ENCODE measurements around the gene CD300LG. TPM values are rescaled to one million over a fixed set of nuclear protein-coding genes. Genes with fewer than 3 reads are reported as not detected.
"Not testable (repeated sequence)": the region's sequence is repeated elsewhere in the genome, so short reads cannot be mapped to it uniquely, and the experiment has no call there.

Gene CD300LG
- total RNA-seq, 2 donors from 2014 or later = not detected

DNA sequence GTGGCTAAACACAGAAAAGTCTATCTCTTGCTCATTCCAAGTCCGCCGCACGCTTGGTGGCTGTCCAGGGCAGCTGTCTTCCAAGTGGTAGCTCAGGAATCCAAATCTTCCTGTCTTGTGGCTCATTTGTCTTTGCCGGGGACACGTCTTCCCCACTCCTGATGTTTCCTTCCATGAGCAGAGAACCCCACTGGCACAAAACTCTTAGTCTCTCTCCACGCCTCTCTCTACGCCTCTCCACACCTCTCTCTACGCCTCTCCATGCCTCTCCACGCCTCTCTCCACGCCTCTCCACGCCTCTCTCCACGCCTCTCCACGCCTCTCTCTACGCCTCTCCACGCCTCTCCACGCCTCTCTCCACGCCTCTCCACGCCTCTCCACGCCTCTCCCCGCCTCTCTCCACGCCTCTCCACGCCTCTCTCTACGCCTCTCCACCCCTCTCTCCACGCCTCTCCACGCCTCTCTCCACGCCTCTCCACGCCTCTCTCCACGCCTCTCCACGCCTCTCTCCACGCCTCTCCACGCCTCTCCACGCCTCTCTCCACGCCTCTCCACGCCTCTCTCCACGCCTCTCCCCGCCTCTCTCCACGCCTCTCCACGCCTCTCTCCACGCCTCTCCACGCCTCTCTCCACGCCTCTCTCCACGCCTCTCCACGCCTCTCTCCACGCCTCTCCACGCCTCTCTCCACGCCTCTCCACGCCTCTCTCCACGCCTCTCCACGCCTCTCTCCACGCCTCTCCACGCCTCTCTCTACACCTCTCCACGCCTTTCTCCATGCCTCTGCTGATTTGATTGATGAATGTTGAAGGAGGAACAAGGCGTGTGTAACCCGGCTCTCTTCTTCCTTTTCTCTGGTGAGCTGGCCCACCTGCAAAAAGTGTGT, 4.6 kb upstream of the CD300LG start:
- DNase-seq (ENCODE audit: low spot score in 2 of 2); ATAC-seq; H3K36me3 Mint-ChIP-seq; H3K9me3 Mint-ChIP-seq; H3K27ac Mint-ChIP-seq: not testable (repeated sequence)

GRCh38 chr17:43842975-43843325, 4.0 kb upstream of the CD300LG start:
- ATAC-seq (no peak), DNase-seq (ENCODE audit: low spot score in 2 of 2) (no peak)
- no peak overlapping the region for H3K27ac Mint-ChIP-seq
- no peaks in the 10 kb centered on the region for H3K36me3 Mint-ChIP-seq
- H3K9me3 Mint-ChIP-seq = no peaks in the 10 kb centered on the region

- Mint-ChIP-seq H3K27ac (no peak overlapping the region), H3K36me3 (no peaks in the 10 kb centered on the region)
Observed at GRCh38 chr17:43844241-43844640, 2.7 kb upstream of the CD300LG start.

DNA sequence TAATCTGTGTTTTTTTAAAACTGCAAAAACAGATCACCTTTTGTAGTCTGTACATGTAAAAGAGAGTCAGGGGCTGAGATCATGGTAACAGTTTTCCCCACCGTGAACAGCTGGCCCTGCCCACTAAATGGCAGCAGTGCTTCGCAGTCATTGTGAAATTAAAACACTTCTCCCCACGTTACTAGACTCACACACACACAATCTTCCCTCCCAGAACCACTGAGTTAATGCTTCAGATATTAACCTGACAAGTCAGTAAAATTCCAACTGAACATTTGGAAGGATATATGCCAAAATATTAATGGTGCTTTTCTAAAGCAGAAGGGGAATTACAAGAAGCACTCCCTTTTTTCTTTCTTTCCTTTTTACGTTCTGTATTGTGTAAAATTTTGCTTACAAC, 1.2 kb upstream of the CD300LG start:
- DNase-seq (ENCODE audit: low spot score in 2 of 2) = no peak
- ATAC-seq = no peak
- Mint-ChIP-seq H3K9me3 (no peaks in the 10 kb centered on the region), H3K36me3 (no peaks in the 10 kb centered on the region), H3K27ac (no peak overlapping the region)

More at GRCh38 chr17:43844241-43844640, 2.7 kb upstream of the CD300LG start:
- ATAC-seq (no peak), DNase-seq (ENCODE audit: low spot score in 2 of 2) (no peak)
- no peaks in the 10 kb centered on the region for H3K9me3 Mint-ChIP-seq

GRCh38 chr17:43846221-43846712, 709 bp upstream of the CD300LG start:
- no peaks in the 10 kb centered on the region for H3K36me3 Mint-ChIP-seq
- H3K27ac Mint-ChIP-seq = no peak overlapping the region
- no peaks in the 10 kb centered on the region for H3K9me3 Mint-ChIP-seq
- DNase-seq (ENCODE audit: low spot score in 2 of 2) (peak; percentile 75 to 96), ATAC-seq (peak; percentile 96 to 98)

DNA sequence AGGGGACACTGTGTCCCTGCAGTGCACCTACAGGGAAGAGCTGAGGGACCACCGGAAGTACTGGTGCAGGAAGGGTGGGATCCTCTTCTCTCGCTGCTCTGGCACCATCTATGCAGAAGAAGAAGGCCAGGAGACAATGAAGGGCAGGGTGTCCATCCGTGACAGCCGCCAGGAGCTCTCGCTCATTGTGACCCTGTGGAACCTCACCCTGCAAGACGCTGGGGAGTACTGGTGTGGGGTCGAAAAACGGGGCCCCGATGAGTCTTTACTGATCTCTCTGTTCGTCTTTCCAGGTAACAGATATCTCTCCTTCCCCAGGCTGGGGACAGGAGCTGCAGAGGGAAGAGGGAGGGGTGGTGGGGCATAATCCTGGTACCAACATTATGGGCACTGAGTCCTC, 1.6 kb downstream of the CD300LG start:
- H3K36me3 Mint-ChIP-seq = no peaks in the 10 kb centered on the region
- ATAC-seq (no peak), DNase-seq (ENCODE audit: low spot score in 2 of 2) (no peak)
- no peak overlapping the region for H3K27ac Mint-ChIP-seq
- no peaks in the 10 kb centered on the region for H3K9me3 Mint-ChIP-seq

DNA sequence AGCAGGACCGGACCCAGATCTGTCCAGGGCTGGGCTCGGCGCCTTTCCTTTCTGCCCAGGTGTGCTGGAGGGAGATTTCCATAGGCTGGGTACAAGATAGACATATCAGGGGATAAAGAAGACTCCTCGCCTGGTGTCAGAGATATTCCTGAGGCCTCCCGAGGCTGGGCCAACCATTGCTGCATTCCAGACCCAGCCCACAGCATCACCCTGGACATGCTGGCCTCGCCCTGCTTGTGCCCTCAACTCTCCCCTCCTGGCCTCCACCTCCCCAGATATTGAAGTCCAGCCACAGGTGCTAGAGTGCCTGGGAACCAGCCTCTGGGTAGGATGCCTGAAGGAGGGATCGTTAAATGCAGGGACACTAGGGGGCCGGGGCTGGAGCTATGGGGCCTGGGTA, 2.1 kb downstream of the CD300LG start:
- ATAC-seq = no peak
- no peak for DNase-seq (ENCODE audit: low spot score in 2 of 2)
- H3K9me3 Mint-ChIP-seq = no peaks in the 10 kb centered on the region
- H3K27ac Mint-ChIP-seq = no peak overlapping the region
- no peaks in the 10 kb centered on the region for H3K36me3 Mint-ChIP-seq

DNA sequence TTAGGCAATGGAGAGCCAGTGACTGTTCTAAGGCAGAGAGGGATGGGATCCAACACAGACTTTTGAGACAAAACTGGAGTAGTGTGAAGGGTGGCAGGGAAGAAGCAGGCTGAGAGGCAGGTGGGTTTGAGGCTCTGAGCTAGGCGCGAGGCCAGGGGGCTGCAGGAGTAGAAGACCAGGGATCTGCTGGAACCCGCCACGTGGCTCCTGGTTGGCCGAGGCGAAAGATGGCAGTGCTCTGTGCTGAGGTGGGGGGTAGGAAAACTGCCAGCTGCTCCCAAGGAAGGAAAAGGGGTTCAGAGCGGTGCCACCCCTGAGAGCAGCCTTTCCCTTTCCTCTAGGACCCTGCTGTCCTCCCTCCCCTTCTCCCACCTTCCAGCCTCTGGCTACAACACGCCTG, 5.6 kb downstream of the CD300LG start:
- Mint-ChIP-seq H3K27ac (no peak overlapping the region), H3K9me3 (no peaks in the 10 kb centered on the region)
- no peak for ATAC-seq

DNA sequence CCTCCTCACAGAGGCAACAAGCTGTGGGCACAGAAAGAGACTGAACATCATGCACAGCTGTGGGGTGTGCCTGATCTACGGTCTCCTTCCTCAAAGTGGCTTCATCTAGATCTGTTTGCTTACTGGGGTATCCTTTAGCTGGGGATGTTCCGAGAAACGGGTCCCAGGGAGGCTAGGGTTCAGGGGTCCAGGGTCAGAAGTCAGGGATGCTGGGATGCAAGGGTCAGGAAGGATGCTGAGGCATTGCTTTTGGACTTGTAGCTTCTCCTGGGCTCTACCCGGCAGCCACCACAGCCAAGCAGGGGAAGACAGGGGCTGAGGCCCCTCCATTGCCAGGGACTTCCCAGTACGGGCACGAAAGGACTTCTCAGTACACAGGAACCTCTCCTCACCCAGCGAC, 6.6 kb downstream of the CD300LG start:
- no peak overlapping the region for H3K27ac Mint-ChIP-seq
- no peak for ATAC-seq
- no peak for DNase-seq (ENCODE audit: low spot score in 2 of 2)

More for the DNA sequence above, 5.6 kb downstream of the CD300LG start:
- no peaks in the 10 kb centered on the region for H3K36me3 Mint-ChIP-seq
- no peak for DNase-seq (ENCODE audit: low spot score in 2 of 2)

DNA sequence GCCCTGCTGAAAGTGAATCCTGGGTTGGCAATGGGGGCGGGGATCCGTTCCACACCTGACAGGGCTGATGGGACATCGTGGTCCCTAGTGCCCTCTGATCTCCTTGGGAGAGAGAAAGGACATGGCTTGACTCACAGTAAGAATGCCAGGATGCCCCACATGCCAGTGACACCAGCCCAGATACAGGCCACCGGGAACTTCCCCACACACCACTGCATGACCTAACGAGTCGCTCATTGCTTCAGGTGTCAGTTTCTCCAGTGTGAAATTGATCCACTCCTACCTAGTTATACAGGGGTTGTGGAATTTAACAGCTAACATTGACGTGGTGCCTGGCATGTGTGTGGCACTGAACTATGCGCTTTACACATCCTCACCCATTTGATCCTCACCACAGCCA, 7.5 kb downstream of the CD300LG start:
- ATAC-seq (no peak), DNase-seq (ENCODE audit: low spot score in 2 of 2) (no peak)
- H3K9me3 Mint-ChIP-seq = no peaks in the 10 kb centered on the region
- H3K36me3 Mint-ChIP-seq = no peaks in the 10 kb centered on the region
- H3K27ac Mint-ChIP-seq = no peak overlapping the region

More for the DNA sequence above, 6.6 kb downstream of the CD300LG start:
- Mint-ChIP-seq H3K9me3 (no peaks in the 10 kb centered on the region), H3K36me3 (no peaks in the 10 kb centered on the region)

GRCh38 chr17:43855061-43855460, 8.1 kb downstream of the CD300LG start:
- H3K9me3 Mint-ChIP-seq = no peaks in the 10 kb centered on the region
- DNase-seq (ENCODE audit: low spot score in 2 of 2) = no peak
- no peak for ATAC-seq
- H3K27ac Mint-ChIP-seq = no peak overlapping the region
- no peaks in the 10 kb centered on the region for H3K36me3 Mint-ChIP-seq

DNA sequence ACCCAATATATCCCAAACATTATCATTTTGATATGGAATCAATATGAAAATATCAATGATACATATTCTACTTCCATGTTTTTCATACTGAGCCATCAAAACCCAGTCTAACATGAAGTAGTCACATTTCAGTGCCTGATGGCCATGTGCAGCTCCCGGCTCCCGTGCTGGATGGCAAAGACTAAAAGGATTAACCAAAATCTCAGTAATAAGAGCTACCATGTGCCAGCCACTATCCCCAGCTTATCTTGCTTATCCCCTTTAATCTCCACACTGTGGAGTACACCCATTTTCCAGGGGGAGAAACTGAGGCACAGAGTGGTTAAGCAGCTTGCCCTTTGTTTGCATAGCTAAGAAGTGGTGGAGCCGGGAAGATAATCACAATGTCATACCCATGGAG, 9.2 kb downstream of the CD300LG start:
- H3K9me3 Mint-ChIP-seq = no peaks in the 10 kb centered on the region
- no peak overlapping the region for H3K27ac Mint-ChIP-seq
- no peak for DNase-seq (ENCODE audit: low spot score in 2 of 2)
- H3K36me3 Mint-ChIP-seq = no peaks in the 10 kb centered on the region
- no peak for ATAC-seq

DNA sequence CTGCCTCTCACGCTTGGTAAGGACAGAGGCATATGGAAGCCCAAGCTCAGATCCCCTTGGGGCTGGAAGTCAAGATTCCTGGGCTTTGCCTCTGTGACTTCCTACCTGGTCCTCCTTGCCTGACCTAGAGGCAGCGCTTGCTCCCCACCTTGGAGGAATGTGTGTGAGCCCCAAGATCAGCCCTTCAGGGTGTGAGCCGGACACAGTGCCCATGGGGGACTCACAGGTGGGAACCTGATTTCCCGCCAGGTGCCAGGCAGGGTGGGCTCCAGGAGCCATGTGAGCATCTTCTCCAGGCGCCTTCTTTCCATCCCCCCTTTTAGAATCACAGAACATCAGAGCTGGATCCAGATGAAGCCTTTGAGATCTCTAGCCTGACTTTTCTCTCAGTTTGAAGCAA, 10.2 kb downstream of the CD300LG start:
- Mint-ChIP-seq H3K36me3 (no peaks in the 10 kb centered on the region), H3K9me3 (no peaks in the 10 kb centered on the region), H3K27ac (no peak overlapping the region)
- ATAC-seq (no peak), DNase-seq (ENCODE audit: low spot score in 2 of 2) (no peak)

- no peaks in the 10 kb centered on the region for H3K9me3 Mint-ChIP-seq
Observed at GRCh38 chr17:43857957-43858600, 11.1 kb downstream of the CD300LG start.

GRCh38 chr17:43860077-43860725, 13.2 kb downstream of the CD300LG start:
- no peak for DNase-seq (ENCODE audit: low spot score in 2 of 2)
- Mint-ChIP-seq H3K36me3 (no peaks in the 10 kb centered on the region), H3K9me3 (no peaks in the 10 kb centered on the region), H3K27ac (no peak overlapping the region)
- no peak for ATAC-seq

More at GRCh38 chr17:43857957-43858600, 11.1 kb downstream of the CD300LG start:
- DNase-seq (ENCODE audit: low spot score in 2 of 2) = no peak
- no peak for ATAC-seq
- H3K27ac Mint-ChIP-seq = no peak overlapping the region
- no peaks in the 10 kb centered on the region for H3K36me3 Mint-ChIP-seq

- Mint-ChIP-seq H3K9me3 (no peaks in the 10 kb centered on the region), H3K36me3 (no peaks in the 10 kb centered on the region), H3K27ac (no peak overlapping the region)
- DNase-seq (ENCODE audit: low spot score in 2 of 2) (no peak), ATAC-seq (no peak)
Observed at GRCh38 chr17:43860927-43861622, 14.1 kb downstream of the CD300LG start.

DNA sequence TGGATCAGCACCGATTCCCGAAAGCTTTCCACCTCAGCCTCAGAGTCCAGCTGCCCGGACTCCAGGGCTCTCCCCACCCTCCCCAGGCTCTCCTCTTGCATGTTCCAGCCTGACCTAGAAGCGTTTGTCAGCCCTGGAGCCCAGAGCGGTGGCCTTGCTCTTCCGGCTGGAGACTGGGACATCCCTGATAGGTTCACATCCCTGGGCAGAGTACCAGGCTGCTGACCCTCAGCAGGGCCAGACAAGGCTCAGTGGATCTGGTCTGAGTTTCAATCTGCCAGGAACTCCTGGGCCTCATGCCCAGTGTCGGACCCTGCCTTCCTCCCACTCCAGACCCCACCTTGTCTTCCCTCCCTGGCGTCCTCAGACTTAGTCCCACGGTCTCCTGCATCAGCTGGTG, 15.0 kb downstream of the CD300LG start:
- H3K36me3 Mint-ChIP-seq = no peaks in the 10 kb centered on the region
- no peak for DNase-seq (ENCODE audit: low spot score in 2 of 2)
- ATAC-seq = no peak
- no peaks in the 10 kb centered on the region for H3K9me3 Mint-ChIP-seq
- no peak overlapping the region for H3K27ac Mint-ChIP-seq

Data from activated naive CD4-positive, alpha-beta T cell treated with anti-CD3 and anti-CD28 coated beads, Interleukin-2, amount 50 U/mL, for 72 hours (primary cell).